HG03025 (cell line): ENCODE data around the gene NEIL1.

ENCODE experiments used
- ATAC-seq: cut with Tn5 transposase; IDR thresholded peaks from one replicate; pipeline ENCODE4 v1.9.1; 2021; ENCODE audit warnings: mild to moderate bottlenecking, moderate library complexity; ENCODE audit not compliant: unreplicated experiment, low FRiP score

NEIL1 gene

GRCh38 chr15:75355369-75355768 is 8.5 kb downstream of the NEIL1 start:
- no peak for ATAC-seq

GRCh38 chr15:75356006-75356405 is 9.2 kb downstream of the NEIL1 start:
- ATAC-seq = no peak

- ATAC-seq = no peak
These were observed 9.7 kb downstream of the NEIL1 start for GRCh38 chr15:75356517-75356916.

- ATAC-seq = no peak
These were observed 11.3 kb downstream of the NEIL1 start for GRCh38 chr15:75357976-75358673.

- no peak for ATAC-seq
These were observed 12.1 kb downstream of the NEIL1 start for GRCh38 chr15:75358771-75359536.

GRCh38 chr15:75359537-75360250 is 12.9 kb downstream of the NEIL1 start:
- no peak for ATAC-seq

- ATAC-seq = no peak
These were observed 13.6 kb downstream of the NEIL1 start for GRCh38 chr15:75360391-75360790.

- no peak for ATAC-seq
These were observed 14.0 kb downstream of the NEIL1 start for GRCh38 chr15:75360856-75361255.

GRCh38 chr15:75361361-75361988 is 14.6 kb downstream of the NEIL1 start:
- no peak for ATAC-seq

- ATAC-seq = no peak
These were observed 15.3 kb downstream of the NEIL1 start for GRCh38 chr15:75361989-75362641.

- no peak for ATAC-seq
These were observed 15.9 kb downstream of the NEIL1 start for GRCh38 chr15:75362642-75363249.

- no peak for ATAC-seq
These were observed 16.9 kb downstream of the NEIL1 start for GRCh38 chr15:75363786-75364185.

GRCh38 chr15:75364881-75365280 is 18.0 kb downstream of the NEIL1 start:
- no peak for ATAC-seq

- ATAC-seq = no peak
These were observed 19.3 kb downstream of the NEIL1 start for GRCh38 chr15:75366163-75366562.

- no peak for ATAC-seq
These were observed 20.2 kb downstream of the NEIL1 start for GRCh38 chr15:75367006-75367405.

- no peak for ATAC-seq
These were observed 20.6 kb downstream of the NEIL1 start for GRCh38 chr15:75367406-75367912.

- ATAC-seq = peak; percentile 76
These were observed 21.3 kb downstream of the NEIL1 start, which contains the start of gene MAN2C1 for GRCh38 chr15:75367913-75368688. Gene MAN2C1, minus strand, starts transcription at chr15:75368607. Its CDS starts 24 bp downstream, at chr15:75368583.

GRCh38 chr15:75368689-75369239 is 21.9 kb downstream of the NEIL1 start:
- peak; percentile 10 for ATAC-seq
